ENCODE data around the gene SYNE3. TPM values are rescaled to one million over a fixed set of nuclear protein-coding genes. Genes with fewer than 3 reads are reported as not detected.

SYNE3 gene
- total RNA-seq, 1 donor from 2014 or later, result 76.2 TPM

- intact Hi-C loops (cut with micrococcal nuclease), result loop anchor here (1.0 to 10.0 kb wide), 4 partner anchors 10 to 262 kb away; partner anchors contain the start of gene SYNE3
These were observed 10.3 kb upstream of the SYNE3 start for GRCh38 chr14:95526483-95527386.

GRCh38 chr14:95525999-95526398, 9.5 kb upstream of the SYNE3 start:
- intact Hi-C loops (cut with micrococcal nuclease), result loop anchor here (10.0 kb wide), 1 partner anchor 261 kb away; no protein-coding TSS in a partner anchor

GRCh38 chr14:95524706-95525512, 8.5 kb upstream of the SYNE3 start:
- intact Hi-C loops (cut with micrococcal nuclease), result loop anchor here (10.0 kb wide), 1 partner anchor 260 kb away; no protein-coding TSS in a partner anchor

- intact Hi-C loops (cut with micrococcal nuclease), result loop anchor here (1.0 to 10.0 kb wide), 4 partner anchors 10 to 259 kb away; no protein-coding TSS in a partner anchor
These were observed 7.5 kb upstream of the SYNE3 start for GRCh38 chr14:95523815-95524448.

DNA sequence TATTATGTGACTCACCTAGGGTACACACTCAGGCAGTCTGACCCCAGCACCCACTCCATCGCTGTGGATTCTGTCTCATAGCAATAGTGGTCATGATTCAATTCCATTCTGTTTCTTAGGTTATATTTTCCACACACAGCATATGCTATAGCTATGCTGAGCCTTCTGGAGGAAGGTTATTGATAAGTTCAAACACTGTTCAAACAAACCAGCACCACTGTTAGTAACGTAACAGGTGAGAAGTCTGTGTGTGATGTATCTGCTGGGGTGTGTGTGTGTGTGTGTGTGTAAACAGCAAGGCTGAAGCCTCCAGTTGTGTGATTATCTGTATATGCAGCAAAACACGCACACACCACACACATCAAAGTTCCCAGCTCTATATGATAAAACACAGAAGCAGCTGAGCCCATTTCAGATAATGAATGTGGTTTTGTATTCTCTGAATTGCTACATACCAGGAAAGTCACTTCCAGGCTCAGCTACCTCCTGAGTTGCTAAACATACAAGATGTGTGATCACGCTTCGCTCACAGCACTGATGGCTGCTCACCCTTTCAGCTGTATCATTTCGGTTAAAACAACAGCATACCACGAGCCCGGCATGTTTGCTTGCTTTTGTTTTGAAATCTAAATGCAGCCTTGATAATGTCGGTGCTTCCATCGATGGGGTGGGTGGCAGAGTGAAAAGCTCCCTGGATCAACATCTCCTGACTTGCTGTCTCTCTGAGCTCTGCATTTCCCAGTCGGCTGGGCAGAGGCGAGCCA, 6.8 kb upstream of the SYNE3 start:
- intact Hi-C loops (cut with micrococcal nuclease), result loop anchor here (1.0 to 10.0 kb wide), 4 partner anchors 11 to 258 kb away; no protein-coding TSS in a partner anchor

GRCh38 chr14:95522556-95522955, 6.1 kb upstream of the SYNE3 start:
- intact Hi-C loops (cut with micrococcal nuclease), result loop anchor here (2.0 to 10.0 kb wide), 2 partner anchors 28 to 258 kb away; no protein-coding TSS in a partner anchor

DNA sequence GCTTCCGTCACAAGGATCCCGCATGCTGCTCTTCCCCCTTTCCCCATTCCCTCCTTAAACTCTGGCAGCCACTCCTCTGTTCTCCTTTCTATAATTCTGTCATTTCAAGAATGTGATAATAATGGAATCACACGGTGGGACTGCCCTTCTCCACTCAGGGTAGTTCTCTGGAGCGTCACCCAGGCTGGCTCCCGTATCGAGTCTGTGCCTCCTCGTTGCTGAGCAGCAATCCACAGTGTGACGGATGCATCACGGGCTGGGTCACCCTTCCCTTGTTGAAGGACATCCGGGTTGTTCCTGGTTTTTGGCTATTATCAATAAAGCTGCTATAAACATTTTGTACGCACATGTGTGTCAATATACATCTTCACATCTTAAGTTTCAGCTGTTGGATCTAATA, 5.7 kb upstream of the SYNE3 start:
- intact Hi-C loops (cut with micrococcal nuclease), result loop anchor here (2.0 to 10.0 kb wide), 2 partner anchors 27 to 257 kb away; no protein-coding TSS in a partner anchor

DNA sequence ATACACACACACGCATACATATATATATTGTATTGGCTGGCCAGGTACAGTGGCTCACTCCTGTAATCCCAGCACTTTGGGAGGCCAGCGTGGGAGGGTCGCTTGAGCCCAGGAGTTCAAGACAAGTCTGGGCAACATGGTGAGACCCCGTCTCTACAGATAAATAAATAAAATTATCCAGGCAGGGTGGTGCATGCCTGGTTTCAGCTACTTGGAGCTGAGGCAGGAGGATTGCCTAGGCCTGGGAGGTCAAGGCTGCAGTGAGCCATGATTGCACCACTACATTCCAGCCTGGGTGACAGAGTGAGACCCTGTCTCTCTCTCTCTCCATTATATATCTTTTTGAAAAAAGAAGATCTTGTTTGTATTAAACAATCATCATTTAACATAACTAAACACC, 4.6 kb upstream of the SYNE3 start:
- intact Hi-C loops (cut with micrococcal nuclease), result loop anchor here (10.0 kb wide), 1 partner anchor 256 kb away; no protein-coding TSS in a partner anchor

DNA sequence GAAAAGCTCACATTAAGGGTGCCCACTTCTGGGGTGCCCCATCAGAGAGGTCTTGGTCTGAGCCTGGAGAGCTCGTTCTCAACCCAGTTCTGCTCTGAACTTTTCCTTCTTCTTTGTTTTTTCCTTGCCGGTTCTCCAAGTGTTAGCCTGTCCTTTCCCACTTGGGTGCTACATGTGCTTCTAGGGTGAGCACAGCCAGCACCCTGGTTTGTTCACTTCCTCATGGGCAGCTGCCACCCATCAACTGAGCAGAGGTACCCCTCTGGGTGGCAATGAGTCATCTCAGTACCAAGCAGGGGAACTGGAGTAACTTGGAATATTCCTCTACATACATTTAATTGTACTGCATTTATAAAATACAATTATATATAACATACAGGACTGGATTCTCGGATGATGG, 3.9 kb upstream of the SYNE3 start:
- intact Hi-C loops (cut with micrococcal nuclease), result loop anchor here (10.0 kb wide), 1 partner anchor 256 kb away; no protein-coding TSS in a partner anchor

GRCh38 chr14:95519699-95520098, 3.2 kb upstream of the SYNE3 start:
- intact Hi-C loops (cut with micrococcal nuclease), result loop anchor here (5.0 to 10.0 kb wide), 4 partner anchors 57 to 983 kb away; partner anchors contain the start of genes ATG2B, GSKIP and PAPOLA

DNA sequence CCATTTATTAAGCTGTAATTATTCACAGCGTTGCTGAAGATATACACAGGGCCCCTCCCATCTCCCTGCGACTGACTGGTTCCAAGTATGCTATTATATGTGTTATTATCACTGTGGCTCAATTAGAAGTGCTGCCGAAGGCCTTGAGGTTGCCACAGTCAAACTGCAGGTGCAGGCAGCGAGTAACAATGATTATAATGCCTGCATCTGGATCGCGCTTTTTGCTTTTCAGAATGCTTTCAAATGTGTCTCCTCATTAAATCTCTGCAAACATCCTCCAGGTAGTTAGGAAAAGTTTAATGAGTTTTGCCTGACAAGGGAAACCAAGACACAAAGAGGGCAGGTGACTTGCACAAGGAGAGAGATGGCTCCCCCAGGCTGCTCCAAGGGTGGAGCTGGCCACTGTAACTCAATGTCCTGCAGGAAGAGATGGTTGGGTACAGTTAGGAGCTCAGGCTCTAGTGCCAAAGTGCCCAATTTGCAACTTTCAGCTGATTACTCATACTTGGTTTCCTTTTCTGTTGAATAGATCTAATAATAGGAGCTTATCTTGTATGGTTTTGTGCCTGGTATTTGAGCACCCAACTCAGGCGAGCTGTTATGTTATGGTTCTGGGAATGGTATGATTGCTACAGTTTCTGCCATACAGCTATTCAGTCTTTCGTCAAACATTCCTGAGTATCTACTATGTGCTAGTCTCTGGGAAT, 1.7 kb upstream of the SYNE3 start:
- intact Hi-C loops (cut with micrococcal nuclease), result loop anchor here (5.0 kb wide), 3 partner anchors 56 to 984 kb away; partner anchors contain the start of genes ATG2B, GSKIP and PAPOLA

- intact Hi-C loops (cut with micrococcal nuclease), result loop anchor here (1.0 to 5.0 kb wide), 7 partner anchors 11 to 986 kb away; partner anchors contain the start of genes ATG2B, GSKIP and PAPOLA
These were observed 576 bp downstream of the SYNE3 start for GRCh38 chr14:95515596-95516552.

DNA sequence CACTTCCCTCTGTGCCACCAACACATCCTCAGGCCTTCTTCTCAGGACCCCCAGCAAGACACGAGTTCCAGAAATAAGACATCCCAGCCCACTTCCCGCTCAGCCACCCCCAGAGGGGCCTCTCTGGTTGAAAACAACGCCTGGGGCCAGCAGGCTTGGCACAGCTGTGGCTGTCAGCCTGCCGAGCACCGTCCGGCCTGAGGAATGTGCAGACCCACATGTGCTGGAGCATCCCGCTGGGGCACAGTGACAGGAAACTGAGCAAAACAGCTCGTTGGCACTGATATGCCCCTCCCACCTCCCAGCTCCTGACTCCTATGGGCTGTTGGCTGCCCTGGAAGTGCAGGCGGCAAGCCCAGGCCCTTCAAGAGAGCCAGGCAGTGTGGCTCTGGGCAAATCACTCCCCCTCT, 1.4 kb downstream of the SYNE3 start:
- intact Hi-C loops (cut with micrococcal nuclease), result loop anchor here (5.0 kb wide), 3 partner anchors 53 to 987 kb away; partner anchors contain the start of genes ATG2B, GSKIP and PAPOLA

- intact Hi-C loops (cut with micrococcal nuclease), result loop anchor here (5.0 kb wide), 3 partner anchors 52 to 988 kb away; partner anchors contain the start of genes ATG2B, GSKIP and PAPOLA
These were observed 2.0 kb downstream of the SYNE3 start for GRCh38 chr14:95514131-95515079.

- intact Hi-C loops (cut with micrococcal nuclease), result no loop called here
These were observed 3.2 kb downstream of the SYNE3 start for GRCh38 chr14:95513291-95513690.

DNA sequence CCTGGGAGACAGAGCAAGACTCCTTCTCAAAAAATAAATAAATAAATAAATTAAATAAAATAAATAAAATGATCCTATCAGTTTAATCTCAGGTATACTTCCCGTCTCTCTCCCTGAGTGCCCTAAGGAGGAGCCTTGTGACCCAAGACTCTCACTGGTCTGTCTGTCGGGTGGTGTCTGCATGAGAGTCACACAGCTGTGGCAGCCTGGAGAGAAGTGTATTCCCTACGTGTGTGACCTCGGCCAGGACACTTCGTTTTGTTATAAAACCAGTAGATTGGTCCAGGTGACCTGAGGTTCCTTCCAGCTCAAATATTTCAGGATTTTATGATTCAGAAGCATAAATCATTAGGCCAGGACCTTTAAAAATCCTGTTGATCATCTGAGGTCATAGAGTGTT, 4.8 kb downstream of the SYNE3 start:
- intact Hi-C loops (cut with micrococcal nuclease), result no loop called here

DNA sequence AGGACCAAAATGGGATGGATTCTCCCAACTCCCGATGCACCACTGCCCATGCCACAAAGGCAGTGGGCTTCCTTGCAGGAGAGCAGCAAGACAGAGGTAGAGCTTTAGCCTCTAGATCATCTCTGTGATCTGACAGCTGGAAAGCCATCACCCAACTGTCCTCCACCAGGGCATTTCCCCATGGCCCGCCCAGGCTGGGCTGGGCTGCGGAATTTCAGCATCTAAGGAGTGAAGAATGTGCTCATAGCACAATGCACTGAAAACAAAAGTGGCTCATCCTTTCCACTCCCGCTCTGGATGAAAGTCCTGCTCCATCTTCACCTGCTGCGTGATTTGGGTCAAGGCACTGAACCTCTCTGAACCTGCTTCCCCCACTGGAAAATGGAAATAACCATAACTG, 5.6 kb downstream of the SYNE3 start:
- intact Hi-C loops (cut with micrococcal nuclease), result no loop called here

All from T-helper 1 cell treated with Interleukin-12 subunit alpha and Interleukin-12 subunit beta and Interleukin-4 antibody, amounts not matched to agents 30 ng/mL and 1 ng/mL, for 36 hours (primary cell).